ENCODE results near the gene FERMT3. TPM values are rescaled to one million over a fixed set of nuclear protein-coding genes. Genes with fewer than 3 reads are reported as not detected.

The FERMT3 gene
- total RNA-seq, 1 experiment from 2014 or later: 4.9 TPM

- Histone ChIP-seq H3K9me3 (replicated peaks) (no peaks in the 10 kb centered on the region), H3K4me3 (peak overlapping the region; percentile 33), H3K4me1 (peaks cover 47% of the 10 kb centered on the region), H3K27ac (peak overlapping the region; percentile 94), H3K36me3 (peaks cover 36% of the 10 kb centered on the region), H3K27me3 (no peaks in the 10 kb centered on the region)
- DNase-seq: peak; percentile 92 to 94
Observed at GRCh38 chr11:64207256-64208085, 950 bp downstream of the FERMT3 start.

- Histone ChIP-seq H3K9me3 (replicated peaks) (no peaks in the 10 kb centered on the region), H3K36me3 (peaks cover 28% of the 10 kb centered on the region), H3K27me3 (no peaks in the 10 kb centered on the region), H3K27ac (peak overlapping the region; percentile 94), H3K4me1 (peaks cover 47% of the 10 kb centered on the region), H3K4me3 (no peak overlapping the region)
- no peak for DNase-seq
Observed at GRCh38 chr11:64208086-64208795, 1.7 kb downstream of the FERMT3 start.

- Histone ChIP-seq H3K4me3 (no peak overlapping the region), H3K36me3 (peaks cover 21% of the 10 kb centered on the region), H3K4me1 (peaks cover 44% of the 10 kb centered on the region), H3K9me3 (replicated peaks) (no peaks in the 10 kb centered on the region), H3K27ac (peak overlapping the region; percentile 94), H3K27me3 (no peaks in the 10 kb centered on the region)
- DNase-seq: no peak
Observed at GRCh38 chr11:64208796-64209562, 2.5 kb downstream of the FERMT3 start.

- H3K4me3 ChIP-seq: no peak overlapping the region
- no peak for DNase-seq
- no peak overlapping the region for H3K27ac ChIP-seq
- no peaks in the 10 kb centered on the region for H3K27me3 ChIP-seq
- peaks cover 40% of the 10 kb centered on the region for H3K4me1 ChIP-seq
- peaks cover 19% of the 10 kb centered on the region for H3K36me3 ChIP-seq
- H3K9me3 ChIP-seq (replicated peaks): no peaks in the 10 kb centered on the region
Observed at GRCh38 chr11:64209563-64209843, 3.0 kb downstream of the FERMT3 start.

GRCh38 chr11:64210301-64211020 is 3.9 kb downstream of the FERMT3 start:
- Histone ChIP-seq H3K36me3 (peaks cover 13% of the 10 kb centered on the region), H3K27me3 (no peaks in the 10 kb centered on the region), H3K27ac (no peak overlapping the region), H3K4me1 (peaks cover 31% of the 10 kb centered on the region), H3K9me3 (replicated peaks) (no peaks in the 10 kb centered on the region), H3K4me3 (no peak overlapping the region)
- DNase-seq: no peak

GRCh38 chr11:64211181-64211872 is 4.8 kb downstream of the FERMT3 start:
- Histone ChIP-seq H3K27ac (no peak overlapping the region), H3K9me3 (replicated peaks) (no peaks in the 10 kb centered on the region), H3K27me3 (no peaks in the 10 kb centered on the region), H3K4me3 (no peak overlapping the region), H3K36me3 (peaks cover 4% of the 10 kb centered on the region), H3K4me1 (peaks cover 22% of the 10 kb centered on the region)
- DNase-seq: no peak

- DNase-seq: no peak
- H3K9me3 ChIP-seq (replicated peaks): no peaks in the 10 kb centered on the region
- 0 out of 2 replicates have a peak, but pooled peaks cover 2% of the 10 kb centered on the region for H3K36me3 ChIP-seq
- no peak overlapping the region for H3K27ac ChIP-seq
- H3K4me3 ChIP-seq: no peak overlapping the region
- H3K27me3 ChIP-seq: no peaks in the 10 kb centered on the region
- H3K4me1 ChIP-seq: no peaks in the 10 kb centered on the region
Observed at GRCh38 chr11:64216879-64217278, 10.4 kb downstream of the FERMT3 start.

GRCh38 chr11:64218628-64219353 is 12.3 kb downstream of the FERMT3 start:
- no peaks in the 10 kb centered on the region for H3K9me3 ChIP-seq (replicated peaks)
- H3K4me3 ChIP-seq: no peak overlapping the region
- H3K36me3 ChIP-seq: peaks cover 2% of the 10 kb centered on the region; the same call in 1 of the 2 replicates
- H3K27me3 ChIP-seq: no peaks in the 10 kb centered on the region
- no peak overlapping the region for H3K27ac ChIP-seq
- 0 out of 2 replicates have a peak, but pooled peaks cover 2% of the 10 kb centered on the region for H3K4me1 ChIP-seq
- no peak for DNase-seq

GRCh38 chr11:64219354-64219684 is 12.8 kb downstream of the FERMT3 start:
- DNase-seq: no peak
- H3K4me1 ChIP-seq: peaks cover 2% of the 10 kb centered on the region; the same call in 1 of the 2 replicates
- H3K9me3 ChIP-seq (replicated peaks): no peaks in the 10 kb centered on the region
- no peak overlapping the region for H3K4me3 ChIP-seq
- no peak overlapping the region for H3K27ac ChIP-seq
- H3K36me3 ChIP-seq: peaks cover 2% of the 10 kb centered on the region; the same call in 1 of the 2 replicates
- H3K27me3 ChIP-seq: no peaks in the 10 kb centered on the region

- Histone ChIP-seq H3K36me3 (peaks cover 2% of the 10 kb centered on the region; the same call in 1 of the 2 replicates), H3K9me3 (replicated peaks) (no peaks in the 10 kb centered on the region), H3K4me3 (no peak overlapping the region), H3K27me3 (no peaks in the 10 kb centered on the region), H3K27ac (no peak overlapping the region), H3K4me1 (peaks cover 4% of the 10 kb centered on the region)
- no peak for DNase-seq
Observed at GRCh38 chr11:64219755-64220154, 13.2 kb downstream of the FERMT3 start.

- H3K27me3 ChIP-seq: no peaks in the 10 kb centered on the region
- DNase-seq: no peak
- H3K27ac ChIP-seq: no peak overlapping the region
- H3K4me3 ChIP-seq: no peak overlapping the region
- H3K36me3 ChIP-seq: no peaks in the 10 kb centered on the region; the same call in 1 of the 2 replicates
- H3K9me3 ChIP-seq (replicated peaks): no peaks in the 10 kb centered on the region
- H3K4me1 ChIP-seq: peaks cover 6% of the 10 kb centered on the region
Observed at GRCh38 chr11:64220271-64220670, 13.8 kb downstream of the FERMT3 start.

- no peak for DNase-seq
- Histone ChIP-seq H3K4me3 (no peak overlapping the region), H3K27me3 (no peaks in the 10 kb centered on the region), H3K36me3 (no peaks in the 10 kb centered on the region; the same call in 1 of the 2 replicates), H3K27ac (no peak overlapping the region), H3K4me1 (peaks cover 6% of the 10 kb centered on the region), H3K9me3 (replicated peaks) (no peaks in the 10 kb centered on the region)
Observed at GRCh38 chr11:64220798-64221197, 14.3 kb downstream of the FERMT3 start.

- Histone ChIP-seq H3K27me3 (no peaks in the 10 kb centered on the region), H3K9me3 (replicated peaks) (no peaks in the 10 kb centered on the region), H3K36me3 (no peaks in the 10 kb centered on the region; the same call in 1 of the 2 replicates), H3K27ac (no peak overlapping the region), H3K4me3 (no peak overlapping the region), H3K4me1 (peaks cover 6% of the 10 kb centered on the region)
- DNase-seq: no peak
Observed at GRCh38 chr11:64222651-64223000, 16.1 kb downstream of the FERMT3 start.
